Omental fat pad (tissue), 4 donors: ENCODE measurements around the gene FOXD3. TPM values are rescaled to one million over a fixed set of nuclear protein-coding genes. Genes with fewer than 3 reads are reported as not detected.

Source experiments
- ATAC-seq: fragments of 150-250 bp; one replicate; pipeline ENCODE4 v1.9.1; 2016; ENCODE audit warnings: mild to moderate bottlenecking, moderate library complexity; ENCODE audit not compliant: low FRiP score
- DNase-seq: peaks from one replicate; pipeline ENCODE4 v3.0.0-alpha.2; 2019; ENCODE audit warnings: low spot score
- CTCF ChIP-seq, 3 donors: fragments of 450-650 bp; IDR thresholded peaks; one replicate each; pipeline ENCODE4 v1.5.1; 2016 to 2017; ENCODE audit warnings: antibody characterized with exemption in 3 of 3, mild to moderate bottlenecking in 3 of 3, moderate library complexity in 2 of 3
- small RNA-seq: library from RNA; depleted of rRNA; stranded (forward); fragments of <200 nt; gene quantifications from one replicate; pipeline ENCODE3, GENCODE V24; 2016
- total RNA-seq, 4 donors: library from RNA; depleted of rRNA; stranded (reverse); fragments of >200 nt; gene quantifications; one replicate each; pipeline ENCODE4 v1.1.0, GENCODE V29; 2016

Gene FOXD3
- total RNA-seq, 4 donors from 2014 or later = 0.63 TPM; not detected in 3

GRCh38 chr1:63362073-63362472 lies 39.7 kb downstream of the FOXD3 start:
- TF ChIP-seq CTCF (IDR thresholded peaks at IDR 0.05) = no peak
- ATAC-seq (no peak), DNase-seq (no peak)

DNA sequence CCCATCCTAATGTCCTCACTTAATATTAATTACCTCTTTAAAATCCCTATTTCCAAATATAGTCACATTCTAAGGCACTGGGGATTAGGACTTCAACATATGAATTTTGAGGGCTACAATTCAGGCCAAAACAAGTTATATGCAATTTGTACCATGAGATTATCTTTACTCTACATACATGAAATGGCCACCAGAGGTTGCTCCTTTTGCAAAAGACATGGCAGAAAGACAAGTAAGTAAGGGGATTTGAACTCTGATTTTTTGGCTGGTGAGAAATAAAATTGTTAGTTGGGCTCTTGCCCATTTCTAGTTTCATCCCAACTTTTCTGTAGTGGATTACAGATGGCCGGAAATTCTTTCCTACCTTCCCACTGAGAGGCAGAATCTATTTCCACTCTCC lies 40.2 kb downstream of the FOXD3 start:
- ATAC-seq = no peak
- TF ChIP-seq CTCF (IDR thresholded peaks at IDR 0.05) = no peak

DNA sequence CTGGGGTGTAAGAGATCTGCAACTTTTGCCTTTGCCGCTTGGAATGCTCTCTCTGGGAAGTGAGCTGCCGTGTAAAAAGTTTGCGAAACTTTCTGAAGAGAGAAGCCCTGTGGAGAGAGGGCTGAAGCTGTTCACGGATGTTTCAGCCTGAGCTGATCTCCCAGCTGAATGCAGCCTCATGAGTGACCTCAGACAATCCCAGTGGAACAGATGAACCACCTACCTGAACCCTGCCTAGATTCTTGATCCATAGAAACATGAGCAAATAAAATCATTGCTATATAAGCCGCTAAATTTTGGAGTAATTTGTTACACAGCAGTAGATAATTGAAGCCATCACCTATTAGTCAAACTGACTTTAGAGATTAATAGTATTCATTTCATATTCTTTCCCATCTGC lies 40.6 kb downstream of the FOXD3 start:
- no peak for TF ChIP-seq CTCF (IDR thresholded peaks at IDR 0.05)
- DNase-seq = no peak
- ATAC-seq = no peak

More for the DNA sequence above, 40.2 kb downstream of the FOXD3 start:
- no peak for DNase-seq

DNA sequence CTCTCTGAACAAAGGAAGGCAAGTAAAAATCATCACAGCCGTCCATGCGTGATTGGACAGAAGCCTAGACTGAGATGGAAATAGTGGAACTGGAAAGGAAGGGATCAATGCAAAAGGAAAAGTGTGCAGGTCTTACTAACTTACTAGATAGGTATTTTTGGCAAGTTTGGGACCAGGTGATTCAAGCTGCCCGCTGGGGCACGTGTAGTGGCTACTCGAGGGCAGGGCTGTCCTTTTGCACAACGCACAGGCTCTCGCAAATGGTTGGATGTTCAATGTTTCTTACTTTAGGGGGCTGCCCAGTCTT lies 44.5 kb downstream of the FOXD3 start:
- TF ChIP-seq CTCF (IDR thresholded peaks at IDR 0.05) = no peak
- ATAC-seq (no peak), DNase-seq (no peak)

DNA sequence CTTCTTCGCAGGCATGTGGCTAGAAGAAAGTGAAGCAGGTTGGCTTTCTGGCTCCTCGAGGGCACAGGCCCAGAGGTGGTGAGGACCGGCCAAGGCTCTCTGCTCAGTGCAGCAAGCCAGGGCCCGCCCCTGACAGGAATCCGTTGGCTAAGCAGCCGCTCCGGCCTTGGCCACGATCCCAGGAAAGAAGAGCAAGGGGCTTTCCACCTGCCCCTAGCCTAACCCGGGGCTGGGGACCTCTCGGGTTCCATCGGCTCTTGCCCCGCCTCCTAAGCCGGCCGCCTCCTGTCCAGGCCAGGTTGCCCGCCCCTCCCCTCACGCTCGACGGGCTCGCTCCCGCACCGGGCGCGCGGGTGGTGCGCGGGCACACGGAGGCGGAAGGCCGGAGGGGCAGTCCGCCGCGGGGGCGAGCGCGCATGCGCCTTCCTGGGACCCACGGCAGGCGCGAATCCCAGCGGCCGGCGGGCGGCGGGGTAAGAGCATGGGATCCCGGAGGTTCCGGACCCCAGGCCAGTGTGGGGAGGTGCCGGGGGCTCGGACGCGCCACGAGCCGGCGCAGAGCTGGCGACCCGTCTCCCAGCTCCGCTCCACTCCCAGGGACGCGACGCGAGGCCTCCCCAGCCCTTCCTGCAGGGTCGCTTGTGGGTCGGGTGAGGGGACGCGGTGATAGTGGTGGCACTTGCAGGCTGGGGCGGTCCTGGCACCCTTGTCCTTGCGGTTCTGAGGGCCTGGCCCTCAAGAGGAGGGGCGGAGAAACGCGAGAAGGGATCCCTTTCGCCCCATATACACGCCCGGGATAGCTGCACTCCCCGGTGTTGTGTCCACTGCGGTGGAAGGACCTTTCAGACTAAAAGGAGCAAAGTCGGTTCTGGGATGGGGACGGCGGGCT lies 45.1 kb downstream of the FOXD3 start, which contains the start of gene ALG6:
ALG6 (plus strand) TSS at position 413 of the 889 bp plus-strand sequence. CDS start 3,351 bp downstream, outside the sequence.
- peak; percentile 71 for DNase-seq
- ATAC-seq = peak; percentile 98
- TF ChIP-seq CTCF (IDR thresholded peaks at IDR 0.05) = no peak

- no peak for TF ChIP-seq CTCF (IDR thresholded peaks at IDR 0.05)
- no peak for ATAC-seq
- DNase-seq = no peak
Observed at GRCh38 chr1:63368131-63368530, 45.8 kb downstream of the FOXD3 start.

Small RNA genes lying within 50 kb of the gene (small RNA-seq; reads per million reads assigned to genes)
- gene MIR6068 = not detected
- not detected for gene RF00019

Other genes starting within 250 kb of the FOXD3 start
- 10 to 100 TPM in 1 of 4 donors, 1 to 10 TPM in 3; 4.2 to 10.3 (median 8.8) TPM for gene ALG6, start 45.1 kb downstream of the FOXD3 start, total RNA-seq
- 10 to 100 TPM in 1 of 4 donors, 1 to 10 TPM in 3; 3.5 to 19.9 (median 6.1) TPM for gene ITGB3BP, start 200.7 kb downstream of the FOXD3 start, total RNA-seq
- gene EFCAB7, start 201.0 kb downstream of the FOXD3 start, total RNA-seq = 1 to 10 TPM; 1.9 to 6.1 (median 4.2) TPM